ENCODE data around the gene ZNF487. TPM values are rescaled to one million over a fixed set of nuclear protein-coding genes. Genes with fewer than 3 reads are reported as not detected.
"Not testable (repeated sequence)": the region's sequence is repeated elsewhere in the genome, so short reads cannot be mapped to it uniquely, and the experiment has no call there.

The ZNF487 gene
- total and polyA plus RNA-seq, 5 experiments from 2014 or later: 4.0 to 6.0 (median 5.1) TPM

- peak overlapping the region; percentile 96 to 98 (median 97) for H3K27ac Mint-ChIP-seq
- no peak for ATAC-seq
- peak overlapping the region; percentile 88 to 94 (median 92) for H3K4me3 Mint-ChIP-seq
- no peaks in the 10 kb centered on the region for H3K36me3 Mint-ChIP-seq
- H3K27me3 Mint-ChIP-seq: no peaks in the 10 kb centered on the region
- peaks cover 14 to 50% (median 36%) of the 10 kb centered on the region in 4 donors for H3K4me1 Mint-ChIP-seq
- DNase-seq: no peak
- H3K9me3 Mint-ChIP-seq: no peaks in the 10 kb centered on the region
- POLR2A ChIA-PET: interaction anchor here (0.8 to 4.9 kb wide), 11 partner anchors 8 to 31 kb away, joined by 3 to 49 read pairs (median 5); partner anchors contain the start of genes HNRNPF and ZNF487
These were observed 15.8 kb upstream of the ZNF487 start for GRCh38 chr10:43421201-43421507.

- Mint-ChIP-seq H3K27me3 (no peaks in the 10 kb centered on the region), H3K4me1 (peaks cover 14 to 51% (median 38%) of the 10 kb centered on the region in 4 donors), H3K36me3 (no peaks in the 10 kb centered on the region), H3K9me3 (no peaks in the 10 kb centered on the region), H3K27ac (peak overlapping the region; percentile 39 to 98 (median 90)), H3K4me3 (peak overlapping the region; percentile 6 to 90 (median 69))
- POLR2A ChIA-PET: interaction anchor here (1.4 to 4.9 kb wide), 4 partner anchors 11 to 15 kb away, joined by 5 to 49 read pairs (median 39); partner anchors contain the start of genes HNRNPF and ZNF487
- DNase-seq: no peak
- ATAC-seq: no peak
These were observed 15.4 kb upstream of the ZNF487 start for GRCh38 chr10:43421519-43421918.

DNA sequence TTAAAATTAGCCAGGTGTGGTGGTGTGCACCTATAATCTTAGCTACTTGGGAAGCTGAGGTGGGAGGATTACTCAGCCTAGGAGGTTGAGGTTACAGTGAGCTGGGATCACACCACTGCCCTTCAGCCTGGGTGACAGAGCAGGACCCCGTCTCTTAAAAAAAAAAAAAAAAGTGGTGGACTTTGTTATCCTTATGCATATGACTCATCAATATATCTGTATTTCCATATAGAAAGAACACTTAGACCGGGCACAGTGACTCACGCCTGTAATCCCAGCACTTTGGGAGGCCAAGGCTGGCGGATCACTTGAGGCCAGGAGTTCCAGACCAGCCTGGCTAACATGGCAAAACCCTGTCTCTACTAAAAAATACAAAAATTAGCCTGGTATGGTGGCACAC is 15.0 kb upstream of the ZNF487 start:
- POLR2A ChIA-PET: interaction anchor here (1.4 to 4.9 kb wide), 4 partner anchors 10 to 14 kb away, joined by 5 to 49 read pairs (median 39); partner anchors contain the start of genes HNRNPF and ZNF487
- H3K9me3 Mint-ChIP-seq, H3K36me3 Mint-ChIP-seq, ATAC-seq, DNase-seq, H3K27me3 Mint-ChIP-seq: not testable (repeated sequence)
- H3K4me1 Mint-ChIP-seq: peaks cover 14 to 52% (median 38%) of the 10 kb centered on the region in 4 donors
- peak overlapping the region in 8 of 10 donors; percentile 44 to 90 (median 70) for H3K4me3 Mint-ChIP-seq
- peak overlapping the region in 9 of 10 donors; percentile 41 to 98 (median 91) for H3K27ac Mint-ChIP-seq

GRCh38 chr10:43424416-43424815 is 12.5 kb upstream of the ZNF487 start:
- no peak for DNase-seq
- Mint-ChIP-seq H3K27me3 (no peaks in the 10 kb centered on the region), H3K36me3 (no peaks in the 10 kb centered on the region), H3K4me1 (peaks cover 6 to 41% (median 28%) of the 10 kb centered on the region in 4 donors), H3K4me3 (no peak overlapping the region), H3K9me3 (no peaks in the 10 kb centered on the region), H3K27ac (no peak overlapping the region)
- POLR2A ChIA-PET: interaction anchor here (0.7 kb wide), 1 partner anchor 30 kb away, joined by 5 read pairs; no protein-coding TSS in a partner anchor
- no peak for ATAC-seq

GRCh38 chr10:43426476-43426875 is 10.4 kb upstream of the ZNF487 start:
- H3K36me3 Mint-ChIP-seq, ATAC-seq, H3K27me3 Mint-ChIP-seq, H3K4me3 Mint-ChIP-seq, H3K9me3 Mint-ChIP-seq, DNase-seq: not testable (repeated sequence)
- Mint-ChIP-seq H3K4me1 (peaks cover 3 to 26% (median 14%) of the 10 kb centered on the region in 4 donors), H3K27ac (peak overlapping the region in 2 of 10 donors; percentile 5 to 37)
- POLR2A ChIA-PET: interaction anchor here (0.6 to 2.4 kb wide), 4 partner anchors 10 to 201 kb away, joined by 3 to 17 read pairs (median 4); partner anchors contain the start of gene ZNF487

GRCh38 chr10:43427166-43427825 is 9.6 kb upstream of the ZNF487 start:
- ATAC-seq: peak; percentile 94 to 95
- DNase-seq: peak in 4 of 10 donors; percentile 16 to 57 (median 46)
- H3K27ac Mint-ChIP-seq: peak overlapping the region; percentile 11 to 88 (median 80)
- POLR2A ChIA-PET: interaction anchor here (0.7 to 2.4 kb wide), 7 partner anchors 9 to 284 kb away, joined by 3 to 17 read pairs (median 3); partner anchors contain the start of gene ZNF487
- no peaks in the 10 kb centered on the region for H3K9me3 Mint-ChIP-seq
- H3K4me1 Mint-ChIP-seq: peaks cover 0 to 21% (median 11%) of the 10 kb centered on the region in 4 donors
- H3K36me3 Mint-ChIP-seq: no peaks in the 10 kb centered on the region
- peak overlapping the region in 9 of 10 donors; percentile 40 to 83 (median 62) for H3K4me3 Mint-ChIP-seq
- H3K27me3 Mint-ChIP-seq: no peaks in the 10 kb centered on the region

DNA sequence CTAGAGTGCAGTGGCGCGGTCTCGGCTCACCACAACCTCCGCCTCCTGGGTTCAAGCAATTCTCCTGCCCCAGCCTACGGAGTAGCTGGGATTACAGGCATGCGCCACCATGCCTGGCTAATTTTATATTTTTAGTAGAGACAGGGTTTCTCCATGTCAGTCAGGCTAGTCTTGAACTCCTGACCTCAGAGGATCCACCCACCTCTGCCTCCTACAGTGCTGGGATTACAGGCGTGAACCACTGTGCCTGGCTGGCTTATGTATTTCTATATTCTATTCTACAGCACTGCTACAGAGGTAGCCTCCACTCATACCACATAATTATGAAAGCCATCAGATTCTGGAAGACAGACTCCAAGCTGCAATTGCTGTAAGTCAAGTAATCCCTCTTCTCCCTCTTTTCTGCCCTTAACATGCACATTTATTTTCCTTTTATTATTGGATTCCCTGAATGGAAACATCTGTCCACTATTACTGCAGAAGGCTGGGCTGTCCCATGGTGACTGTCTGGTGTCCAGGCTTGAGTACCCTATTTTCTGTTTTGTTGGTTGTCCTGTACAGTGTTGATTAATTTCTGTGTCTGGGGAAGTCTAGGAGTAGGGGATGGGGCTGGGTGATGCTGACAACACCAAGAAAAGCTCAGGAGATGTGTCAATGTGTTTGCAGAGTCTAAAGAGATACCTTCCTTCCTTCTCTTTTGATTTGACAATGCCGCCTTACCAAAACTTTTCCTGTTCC is 5.8 kb upstream of the ZNF487 start:
- Mint-ChIP-seq H3K4me3 (no peak overlapping the region), H3K9me3 (no peaks in the 10 kb centered on the region), H3K4me1 (peaks cover under 1 to 23% (median 12%) of the 10 kb centered on the region in 4 donors), H3K27me3 (no peaks in the 10 kb centered on the region), H3K27ac (peak overlapping the region in 2 of 10 donors; percentile 33 to 74), H3K36me3 (peaks cover 0 to 2% (median 0%) of the 10 kb centered on the region in 3 donors)
- DNase-seq: no peak
- POLR2A ChIA-PET: interaction anchor here (1.0 to 1.6 kb wide), 3 partner anchors 10 to 23 kb away, joined by 4 to 5 read pairs (median 4); no protein-coding TSS in a partner anchor
- no peak for ATAC-seq

- DNase-seq: no peak
- H3K27ac Mint-ChIP-seq: peak overlapping the region; percentile 88 to 100 (median 98)
- H3K27me3 Mint-ChIP-seq: no peaks in the 10 kb centered on the region
- ATAC-seq: peak; percentile 85 to 88
- peaks cover 0 to 2% (median 0%) of the 10 kb centered on the region in 3 donors for H3K36me3 Mint-ChIP-seq
- POLR2A ChIA-PET: interaction anchor here (0.8 to 3.7 kb wide), 14 partner anchors 8 to 299 kb away, joined by 3 to 39 read pairs (median 5); partner anchors contain the start of genes CSGALNACT2 and HNRNPF
- H3K9me3 Mint-ChIP-seq: peaks cover 0 to 2% (median 0%) of the 10 kb centered on the region in 9 donors
- H3K4me1 Mint-ChIP-seq: peaks cover 4 to 31% (median 25%) of the 10 kb centered on the region in 4 donors
- H3K4me3 Mint-ChIP-seq: peak overlapping the region; percentile 86 to 100 (median 96)
These were observed 395 bp downstream of the ZNF487 start for GRCh38 chr10:43437141-43437870.

DNA sequence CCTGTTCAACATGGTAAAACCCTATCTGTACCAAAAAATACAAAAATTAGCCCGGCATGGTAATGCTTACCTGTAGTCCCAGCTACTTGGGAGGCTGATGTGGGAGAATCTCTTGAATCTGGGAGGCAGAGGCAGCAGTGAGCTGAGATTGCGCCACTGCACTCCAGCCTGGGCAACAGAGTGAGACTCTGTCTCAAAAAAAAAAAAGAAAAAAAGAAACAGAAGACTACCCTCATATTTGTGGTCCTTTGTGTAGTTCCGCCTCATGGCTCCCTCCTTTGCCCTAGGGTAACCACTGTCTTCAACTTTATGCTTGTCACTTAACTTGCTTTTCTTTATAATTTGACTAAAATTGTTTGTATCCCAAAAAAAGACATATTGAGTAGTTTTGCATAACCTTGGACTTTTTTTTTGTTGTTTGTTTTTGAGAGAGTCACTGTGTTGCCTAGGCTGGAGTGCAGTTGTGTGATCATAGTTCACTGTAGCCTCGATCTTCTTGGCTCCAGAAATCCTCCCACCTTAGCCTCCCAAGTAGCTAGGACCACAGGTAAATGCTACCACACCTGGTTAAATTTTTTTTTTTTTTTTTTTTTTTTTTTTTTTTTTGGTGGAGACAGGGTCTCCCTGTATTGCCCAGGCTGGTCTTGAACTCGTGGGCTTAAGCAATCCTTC is 3.7 kb downstream of the ZNF487 start:
- Mint-ChIP-seq H3K4me3 (no peak overlapping the region), H3K36me3 (peaks cover 0 to 8% (median 7%) of the 10 kb centered on the region in 3 donors), H3K4me1 (peaks cover 4 to 33% (median 24%) of the 10 kb centered on the region in 4 donors), H3K9me3 (peaks cover 0 to 10% (median 2%) of the 10 kb centered on the region in 9 donors), H3K27ac (peak overlapping the region in 5 of 10 donors; percentile 43 to 83 (median 68)), H3K27me3 (no peaks in the 10 kb centered on the region)
- no peak for DNase-seq
- POLR2A ChIA-PET: interaction anchor here (0.6 to 1.5 kb wide), 2 partner anchors 8 to 51 kb away, joined by 3 to 5 read pairs; no protein-coding TSS in a partner anchor
- ATAC-seq: no peak

- DNase-seq (no peak), ATAC-seq (no peak)
- Mint-ChIP-seq H3K9me3 (peaks cover 0 to 14% (median 2%) of the 10 kb centered on the region in 9 donors), H3K27ac (no peak overlapping the region), H3K4me1 (peaks cover 0 to 17% (median 7%) of the 10 kb centered on the region in 4 donors), H3K4me3 (no peak overlapping the region), H3K27me3 (no peaks in the 10 kb centered on the region), H3K36me3 (peaks cover 0 to 10% (median 8%) of the 10 kb centered on the region in 3 donors)
- POLR2A ChIA-PET: interaction anchor here (0.6 to 1.4 kb wide), 3 partner anchors 8 to 37 kb away, joined by 3 to 5 read pairs (median 3); no protein-coding TSS in a partner anchor
These were observed 7.4 kb downstream of the ZNF487 start for GRCh38 chr10:43444323-43444722.

DNA sequence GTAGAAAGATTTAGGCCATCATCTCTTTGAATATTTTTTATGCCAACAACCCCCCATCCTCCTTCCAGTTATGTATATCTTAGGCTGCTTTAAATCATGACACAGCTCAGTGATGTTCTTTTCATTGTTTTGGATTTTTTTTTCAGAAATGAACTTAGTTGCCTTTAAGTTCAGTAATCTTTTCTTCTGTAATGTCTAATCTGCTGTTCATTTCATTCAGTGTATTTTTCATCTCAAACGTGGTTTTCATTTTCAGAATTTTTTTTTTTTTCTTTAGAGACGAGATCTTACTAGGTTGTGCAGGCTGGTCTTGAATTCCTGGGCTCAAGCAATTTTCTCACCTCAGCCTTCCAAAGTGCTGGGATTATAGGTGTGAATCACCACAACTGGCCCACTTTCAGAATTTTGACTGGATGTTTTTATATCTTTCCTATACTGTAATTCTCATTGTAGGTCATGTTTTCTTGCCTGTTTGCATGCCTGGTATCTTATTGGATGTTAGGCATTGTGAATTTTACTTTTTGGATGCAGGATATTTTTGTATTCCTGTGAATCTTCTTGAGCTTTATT is 8.1 kb downstream of the ZNF487 start:
- H3K27me3 Mint-ChIP-seq: no peaks in the 10 kb centered on the region
- DNase-seq: no peak
- POLR2A ChIA-PET: interaction anchor here (0.6 to 1.4 kb wide), 4 partner anchors 8 to 37 kb away, joined by 3 to 5 read pairs (median 4); partner anchors contain the start of genes HNRNPF and ZNF487
- H3K4me1 Mint-ChIP-seq: peaks cover 0 to 14% (median 6%) of the 10 kb centered on the region in 4 donors
- no peak overlapping the region for H3K4me3 Mint-ChIP-seq
- H3K36me3 Mint-ChIP-seq: peaks cover 0 to 10% (median 8%) of the 10 kb centered on the region in 3 donors
- peaks cover 0 to 14% (median 2%) of the 10 kb centered on the region in 9 donors for H3K9me3 Mint-ChIP-seq
- peak overlapping the region in 2 of 10 donors; percentile 3 to 36 for H3K27ac Mint-ChIP-seq
- ATAC-seq: no peak
